Bronchus fibroblast of lung (primary cell): Measurements from ENCODE around the gene ZBBX. TPM values are rescaled to one million over a fixed set of nuclear protein-coding genes. Genes with fewer than 3 reads are reported as not detected.

Experiments used
- total RNA-seq: library from RNA; depleted of rRNA; stranded (reverse); fragments of >200 nt; gene quantifications from 2 replicates; pipeline ENCODE4 v1.2.3, GENCODE V29; 2015

The ZBBX gene
- not detected in 2 replicates for total RNA-seq

GRCh38 chr3:167380004-167380689 is at the start of gene ZBBX:
TSS of gene ZBBX (minus strand) at chr3:167380297. CDS start at chr3:167372901, 7,396 bp downstream.

Other genes with a start within 250 kb of the ZBBX start
- not detected in 2 replicates for gene SERPINI2, start 93.7 kb upstream of the ZBBX start, total RNA-seq